Calu3 (cell line): ENCODE data around the gene PPP1R12B. TPM values are rescaled to one million over a fixed set of nuclear protein-coding genes. Genes with fewer than 3 reads are reported as not detected.
"Not testable (repeated sequence)": the region's sequence is repeated elsewhere in the genome, so short reads cannot be mapped to it uniquely, and the experiment has no call there.

Experiments
- BruUV-seq: library from RNA; stranded (reverse); fragments of 400-500 nt; replicated peaks from 2 replicates; lab custom pipeline; 2021; lab: Mats Ljungman, UMichigan
- CTCF ChIA-PET: fragments of 300-600 bp; sonication (Branson Sonifier 250); formaldehyde crosslinking; loops from one replicate; lab custom pipeline; 2022; ENCODE audit warnings: antibody characterized with exemption; lab: Charles Lee
- DNase-seq: peaks from one replicate; pipeline ENCODE4 v3.0.0; 2022
- H3K27ac Mint-ChIP-seq: one replicate; pipeline ENCODE4 v1.8.0; 2022; ENCODE audit warnings: mixed read lengths; ENCODE audit not compliant: unreplicated experiment
- H3K27me3 Mint-ChIP-seq: one replicate; pipeline ENCODE4 v1.8.0; 2022; ENCODE audit warnings: mixed read lengths; ENCODE audit not compliant: unreplicated experiment
- H3K36me3 Mint-ChIP-seq: one replicate; pipeline ENCODE4 v1.8.0; 2022; ENCODE audit warnings: mild to moderate bottlenecking, moderate library complexity, mixed read lengths; ENCODE audit not compliant: insufficient read depth, unreplicated experiment
- H3K4me1 Mint-ChIP-seq: one replicate; pipeline ENCODE4 v1.8.0; 2022; ENCODE audit warnings: mild to moderate bottlenecking, low read depth, mixed read lengths; ENCODE audit not compliant: unreplicated experiment
- H3K4me3 Mint-ChIP-seq: one replicate; pipeline ENCODE4 v1.8.0; 2022; ENCODE audit warnings: mild to moderate bottlenecking, low read depth, moderate library complexity, mixed read lengths; ENCODE audit not compliant: unreplicated experiment
- H3K9me3 Mint-ChIP-seq: one replicate; pipeline ENCODE4 v1.8.0; 2022; ENCODE audit warnings: low read depth, mixed read lengths; ENCODE audit not compliant: unreplicated experiment
- CTCF ChIP-seq: fragments of 200-600 bp; IDR thresholded peaks from one replicate; pipeline ENCODE4 v1.8.0; 2022; ENCODE audit warnings: antibody characterized with exemption; ENCODE audit not compliant: unreplicated experiment
- intact Hi-C: fragments of 100-400 bp; cut with micrococcal nuclease; formaldehyde crosslinking; loops from one replicate; pipeline ENCODE4 v1.10.0; 2022; ENCODE audit not compliant: unreplicated experiment
- total RNA-seq: library from RNA; stranded (reverse); gene quantifications from 2 replicates; pipeline ENCODE4 v1.2.3, GENCODE V29; 2022

PPP1R12B gene
- total RNA-seq, 1 experiment from 2014 or later, result 31.8 TPM

- H3K4me3 Mint-ChIP-seq, DNase-seq, H3K4me1 Mint-ChIP-seq, CTCF ChIA-PET, BruUV-seq, H3K36me3 Mint-ChIP-seq, H3K27me3 Mint-ChIP-seq, H3K9me3 Mint-ChIP-seq, H3K27ac Mint-ChIP-seq: not testable (repeated sequence)
- intact Hi-C loops, result loop anchor here (1.0 kb wide), 1 partner anchor 15 kb away; no protein-coding TSS in a partner anchor
Measured at GRCh38 chr1:202518180-202518579, 169.7 kb downstream of the PPP1R12B start.

- H3K27ac Mint-ChIP-seq, BruUV-seq: not testable (repeated sequence)
Measured at GRCh38 chr1:202518905-202519304, 170.4 kb downstream of the PPP1R12B start.

GRCh38 chr1:202520129-202520856 is 171.8 kb downstream of the PPP1R12B start:
- DNase-seq, H3K27ac Mint-ChIP-seq, H3K4me3 Mint-ChIP-seq: not testable (repeated sequence)

More at GRCh38 chr1:202518905-202519304, 170.4 kb downstream of the PPP1R12B start:
- intact Hi-C loops, result loop anchor here (1.0 kb wide), 1 partner anchor 14 kb away; no protein-coding TSS in a partner anchor
- H3K4me3 Mint-ChIP-seq, H3K36me3 Mint-ChIP-seq, DNase-seq, H3K4me1 Mint-ChIP-seq, H3K27me3 Mint-ChIP-seq, H3K9me3 Mint-ChIP-seq: not testable (repeated sequence)
- CTCF ChIA-PET, result interaction anchor here (0.6 kb wide), 1 partner anchor 349 kb away, joined by 3 read pairs; no protein-coding TSS in a partner anchor

GRCh38 chr1:202520857-202521216 is 172.3 kb downstream of the PPP1R12B start:
- H3K4me3 Mint-ChIP-seq, H3K36me3 Mint-ChIP-seq, H3K27me3 Mint-ChIP-seq, H3K4me1 Mint-ChIP-seq, H3K9me3 Mint-ChIP-seq, H3K27ac Mint-ChIP-seq, DNase-seq, intact Hi-C loops, BruUV-seq, CTCF ChIA-PET: not testable (repeated sequence)

More at GRCh38 chr1:202520129-202520856, 171.8 kb downstream of the PPP1R12B start:
- H3K9me3 Mint-ChIP-seq, H3K27me3 Mint-ChIP-seq, H3K36me3 Mint-ChIP-seq, BruUV-seq, H3K4me1 Mint-ChIP-seq, intact Hi-C loops, CTCF ChIA-PET: not testable (repeated sequence)

- H3K4me3 Mint-ChIP-seq, BruUV-seq, H3K36me3 Mint-ChIP-seq, H3K9me3 Mint-ChIP-seq, DNase-seq, H3K4me1 Mint-ChIP-seq, H3K27ac Mint-ChIP-seq, intact Hi-C loops, H3K27me3 Mint-ChIP-seq: not testable (repeated sequence)
- CTCF ChIA-PET, result interaction anchor here (0.7 kb wide), 1 partner anchor 15 kb away, joined by 3 read pairs; no protein-coding TSS in a partner anchor
Measured at GRCh38 chr1:202521484-202521883, 173.0 kb downstream of the PPP1R12B start.

- no peak overlapping the region for H3K4me3 Mint-ChIP-seq
- no peak overlapping the region for H3K27ac Mint-ChIP-seq
- no TSS peak for BruUV-seq
- H3K27me3 Mint-ChIP-seq, result no peaks in the 10 kb centered on the region
- intact Hi-C loops, result no loop called here
- no peak for TF ChIP-seq CTCF
- CTCF ChIA-PET, result interaction anchor here (0.7 kb wide), 1 partner anchor 14 kb away, joined by 3 read pairs; no protein-coding TSS in a partner anchor
- no peak for DNase-seq
- H3K9me3 Mint-ChIP-seq, result no peaks in the 10 kb centered on the region
- no peaks in the 10 kb centered on the region for H3K4me1 Mint-ChIP-seq
- no peaks in the 10 kb centered on the region for H3K36me3 Mint-ChIP-seq
Measured at GRCh38 chr1:202521886-202522285, 173.4 kb downstream of the PPP1R12B start.

- H3K4me1 Mint-ChIP-seq, H3K4me3 Mint-ChIP-seq, H3K9me3 Mint-ChIP-seq, intact Hi-C loops, DNase-seq, H3K27ac Mint-ChIP-seq, H3K27me3 Mint-ChIP-seq, H3K36me3 Mint-ChIP-seq, BruUV-seq: not testable (repeated sequence)
- CTCF ChIA-PET, result interaction anchor here (0.7 kb wide), 1 partner anchor 265 kb away, joined by 3 read pairs; no protein-coding TSS in a partner anchor
Measured at GRCh38 chr1:202526056-202526455, 177.6 kb downstream of the PPP1R12B start.

- DNase-seq, BruUV-seq, H3K27ac Mint-ChIP-seq, intact Hi-C loops, H3K36me3 Mint-ChIP-seq, H3K27me3 Mint-ChIP-seq, H3K4me3 Mint-ChIP-seq, CTCF ChIA-PET, H3K9me3 Mint-ChIP-seq: not testable (repeated sequence)
- H3K4me1 Mint-ChIP-seq, result peaks cover 19% of the 10 kb centered on the region
Measured at GRCh38 chr1:202528096-202528722, 179.7 kb downstream of the PPP1R12B start.

GRCh38 chr1:202530686-202531085 is 182.2 kb downstream of the PPP1R12B start:
- H3K9me3 Mint-ChIP-seq, intact Hi-C loops, DNase-seq, BruUV-seq, H3K36me3 Mint-ChIP-seq, H3K27ac Mint-ChIP-seq, H3K27me3 Mint-ChIP-seq, CTCF ChIA-PET, H3K4me3 Mint-ChIP-seq: not testable (repeated sequence)
- H3K4me1 Mint-ChIP-seq, result peaks cover 25% of the 10 kb centered on the region
